GM12864 (cell line): ENCODE results near the gene GSE1.
"Not testable (repeated sequence)": the region's sequence is repeated elsewhere in the genome, so short reads cannot be mapped to it uniquely, and the experiment has no call there.

Experiments
- DNase-seq: peaks from one replicate; pipeline ENCODE4 v3.0.0-alpha.2; 2011; ENCODE audit warnings: low read depth
- H3K4me3 ChIP-seq: 2 replicates; pipeline ENCODE4 v1.5.1; 2011; ENCODE audit warnings: mild to moderate bottlenecking, low read depth, low read length, control low read depth
- TF ChIP-seq, protein P1 (sequence below): IDR thresholded peaks from 2 replicates; pipeline ENCODE4 v1.5.1; 2011; ENCODE audit warnings: low read depth, mild to moderate bottlenecking, moderate library complexity, low read length, control low read depth, inconsistent platforms; ENCODE audit errors: missing control alignments

Gene GSE1

DNA sequence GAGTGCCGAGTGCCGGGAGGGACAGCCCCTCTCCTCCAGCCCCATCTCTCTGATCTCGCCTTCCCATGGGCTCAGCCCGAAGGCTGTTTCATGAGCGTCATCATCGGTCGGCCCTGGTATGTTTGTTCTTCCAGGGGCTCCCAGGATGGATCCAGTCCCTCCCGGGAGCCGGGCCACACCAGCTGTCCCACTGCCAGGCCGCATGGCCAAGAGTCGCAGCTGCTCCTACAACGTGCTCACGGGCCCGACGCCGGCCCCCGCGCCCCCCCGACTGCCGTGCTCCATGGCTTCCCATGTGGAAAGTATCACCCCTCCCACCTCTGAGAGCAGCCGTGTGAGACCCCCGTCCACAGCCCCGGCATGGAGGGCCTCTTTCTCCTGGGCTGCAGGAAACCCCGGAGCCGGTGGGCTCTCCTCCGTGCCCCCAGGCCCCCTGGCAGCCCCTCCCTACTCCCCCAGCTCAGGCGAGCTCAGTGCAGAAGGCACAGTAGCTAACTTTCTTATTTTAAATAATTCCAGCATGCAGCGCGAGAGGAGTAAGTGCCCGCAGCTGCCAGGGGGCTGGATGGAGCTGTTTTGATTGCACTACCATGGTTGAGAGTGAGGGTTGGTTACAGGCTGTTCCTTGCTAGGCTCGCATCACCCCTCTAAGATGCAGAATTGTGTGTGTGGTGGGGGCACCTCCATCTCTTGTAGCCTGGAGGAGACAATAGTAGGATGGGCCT is 26.6 kb upstream of the GSE1 start:
- H3K4me3 ChIP-seq, result no peak overlapping the region
- no peak for DNase-seq
- TF ChIP-seq, protein P1, sequence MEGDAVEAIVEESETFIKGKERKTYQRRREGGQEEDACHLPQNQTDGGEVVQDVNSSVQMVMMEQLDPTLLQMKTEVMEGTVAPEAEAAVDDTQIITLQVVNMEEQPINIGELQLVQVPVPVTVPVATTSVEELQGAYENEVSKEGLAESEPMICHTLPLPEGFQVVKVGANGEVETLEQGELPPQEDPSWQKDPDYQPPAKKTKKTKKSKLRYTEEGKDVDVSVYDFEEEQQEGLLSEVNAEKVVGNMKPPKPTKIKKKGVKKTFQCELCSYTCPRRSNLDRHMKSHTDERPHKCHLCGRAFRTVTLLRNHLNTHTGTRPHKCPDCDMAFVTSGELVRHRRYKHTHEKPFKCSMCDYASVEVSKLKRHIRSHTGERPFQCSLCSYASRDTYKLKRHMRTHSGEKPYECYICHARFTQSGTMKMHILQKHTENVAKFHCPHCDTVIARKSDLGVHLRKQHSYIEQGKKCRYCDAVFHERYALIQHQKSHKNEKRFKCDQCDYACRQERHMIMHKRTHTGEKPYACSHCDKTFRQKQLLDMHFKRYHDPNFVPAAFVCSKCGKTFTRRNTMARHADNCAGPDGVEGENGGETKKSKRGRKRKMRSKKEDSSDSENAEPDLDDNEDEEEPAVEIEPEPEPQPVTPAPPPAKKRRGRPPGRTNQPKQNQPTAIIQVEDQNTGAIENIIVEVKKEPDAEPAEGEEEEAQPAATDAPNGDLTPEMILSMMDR, result no peak

DNA sequence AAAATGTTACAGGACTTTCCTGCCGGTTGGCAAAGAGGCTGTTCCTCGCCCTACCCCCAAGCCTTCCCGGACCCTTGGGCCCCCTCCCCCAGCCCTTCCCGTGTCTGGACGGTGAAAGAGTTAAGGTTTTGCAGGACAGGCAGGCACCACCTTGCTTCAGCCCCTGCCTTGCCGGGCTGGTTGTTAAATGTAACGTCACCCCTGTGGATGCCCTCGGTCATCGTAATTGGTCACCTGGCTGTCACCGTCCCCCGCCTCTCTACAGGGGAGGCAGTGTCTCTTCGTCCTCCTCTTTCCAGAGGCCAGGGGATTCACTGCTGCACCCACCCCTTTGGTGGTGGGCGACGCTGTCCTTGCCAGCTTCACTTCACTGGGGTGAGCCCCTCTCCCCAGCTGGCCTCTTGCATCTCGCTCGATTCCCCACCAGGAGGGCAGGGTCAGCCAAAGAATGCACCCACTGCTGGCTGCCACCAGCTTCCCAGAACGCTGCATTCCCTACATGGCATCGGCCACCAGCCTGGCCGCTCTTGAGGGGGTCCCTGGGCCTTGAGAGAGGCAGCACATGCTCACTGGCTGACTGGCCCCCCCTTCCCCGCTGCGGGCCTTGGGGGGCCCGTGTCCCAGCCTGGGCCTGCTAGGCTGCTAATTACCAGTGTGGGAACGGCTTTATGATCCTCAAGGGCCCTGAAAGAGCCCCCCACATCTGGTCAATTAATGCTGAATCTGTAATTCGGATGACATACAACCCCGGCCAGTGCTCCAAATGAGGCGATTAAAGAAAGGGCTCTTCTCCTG is 25.2 kb upstream of the GSE1 start:
- TF ChIP-seq, protein P1, result no peak
- DNase-seq, result no peak
- no peak overlapping the region for H3K4me3 ChIP-seq

DNA sequence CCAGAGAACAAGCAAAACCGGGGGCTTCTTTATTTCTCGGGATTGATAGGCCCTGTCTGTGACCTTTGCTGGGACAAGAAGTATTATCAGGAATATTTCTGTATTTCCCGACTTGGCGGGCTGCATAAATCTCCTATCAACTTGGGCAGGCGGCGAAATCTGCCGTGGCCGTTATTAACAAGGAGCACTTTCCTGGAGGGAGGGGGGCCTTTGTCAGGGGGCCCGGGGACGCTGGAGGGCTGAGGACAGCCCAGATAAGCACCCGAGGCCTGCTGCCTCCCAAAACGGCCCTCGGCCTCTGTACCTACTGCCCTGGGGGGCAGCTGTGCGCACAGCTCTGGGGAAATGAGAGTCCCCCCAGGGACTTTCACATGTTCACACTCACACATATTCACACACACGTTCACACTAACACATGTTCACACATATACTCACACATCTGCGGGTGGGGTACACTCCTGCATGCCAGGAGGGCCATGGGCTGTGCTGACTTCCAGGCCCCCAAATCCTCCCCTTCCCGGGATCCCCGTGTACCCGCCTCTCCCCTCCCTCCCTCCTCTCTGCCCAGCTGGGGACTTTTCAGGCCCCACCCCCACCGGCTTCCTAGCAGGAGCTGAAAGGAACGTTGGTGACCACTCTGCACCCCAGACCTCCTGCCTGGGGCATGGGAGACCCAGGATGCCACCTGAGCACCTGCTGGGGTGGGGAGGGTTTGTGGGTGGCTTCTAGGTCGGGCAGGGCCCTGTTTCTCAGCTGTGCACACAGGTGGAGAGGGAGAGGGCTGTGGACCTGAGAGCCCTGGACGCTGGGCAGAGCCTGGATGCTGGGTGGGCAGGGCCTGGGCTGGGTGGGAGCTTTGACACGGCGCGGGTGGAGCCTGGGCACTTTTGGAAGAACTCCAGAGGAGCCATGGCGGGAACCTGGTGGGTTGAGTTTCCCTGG is 24.3 kb upstream of the GSE1 start:
- H3K4me3 ChIP-seq, result no peak overlapping the region
- DNase-seq, result no peak
- TF ChIP-seq, protein P1, result no peak

DNA sequence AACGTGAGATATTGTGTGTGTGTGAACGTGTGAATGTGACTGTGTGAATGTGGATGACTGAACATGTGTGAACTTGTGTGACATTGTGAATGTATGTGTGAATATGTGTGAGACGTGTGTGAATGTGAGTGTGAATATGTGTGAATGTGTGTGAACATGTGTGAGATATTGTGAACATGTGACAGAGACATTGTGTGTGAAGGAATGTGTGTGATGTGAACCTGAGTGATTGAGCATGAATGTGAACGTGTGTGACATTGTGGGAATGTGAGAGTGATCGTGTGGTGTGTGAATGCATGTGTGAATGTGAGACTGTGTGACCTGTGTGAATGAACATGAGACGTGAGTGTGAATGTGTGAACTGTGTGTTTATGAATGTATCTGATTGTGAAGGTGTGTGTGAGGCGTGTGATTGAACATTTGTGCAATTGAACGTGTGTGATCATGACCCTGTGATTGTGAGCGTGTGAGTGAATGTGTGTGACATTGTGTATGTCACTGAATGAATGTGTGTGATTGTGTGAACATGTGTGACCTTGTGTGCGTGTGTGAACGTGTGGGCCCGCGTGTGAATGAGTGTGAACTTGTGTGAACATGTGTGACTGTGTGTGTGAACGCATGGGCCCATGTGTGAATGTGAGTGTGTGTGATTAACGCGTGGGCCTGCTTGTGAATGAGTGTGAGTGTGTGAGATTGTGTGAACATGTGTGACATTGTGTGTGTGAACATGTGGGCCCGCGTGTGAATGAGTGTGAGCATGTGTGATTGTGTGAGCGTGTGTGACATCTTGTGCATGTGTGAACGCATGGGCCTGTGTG is 23.2 kb upstream of the GSE1 start:
- no peak for DNase-seq
- no peak overlapping the region for H3K4me3 ChIP-seq
- TF ChIP-seq, protein P1, result no peak

DNA sequence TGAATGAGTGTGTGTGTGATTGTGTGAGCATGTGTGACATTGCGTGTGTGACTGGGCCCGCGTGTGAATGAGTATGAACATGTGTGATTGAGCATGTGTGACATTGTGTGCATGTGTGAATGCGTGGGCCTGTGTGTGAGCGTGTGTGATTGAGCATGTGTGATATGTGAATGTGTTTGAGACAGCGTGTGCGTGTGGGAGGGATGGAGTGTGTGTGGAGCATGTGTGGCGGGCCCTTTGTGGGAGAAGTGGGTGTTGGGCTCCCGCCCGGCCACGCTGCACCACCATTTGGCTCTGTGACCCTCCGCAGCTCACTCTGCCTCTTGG is 22.7 kb upstream of the GSE1 start:
- DNase-seq, result no peak
- TF ChIP-seq, protein P1, result no peak
- H3K4me3 ChIP-seq, result no peak overlapping the region

DNA sequence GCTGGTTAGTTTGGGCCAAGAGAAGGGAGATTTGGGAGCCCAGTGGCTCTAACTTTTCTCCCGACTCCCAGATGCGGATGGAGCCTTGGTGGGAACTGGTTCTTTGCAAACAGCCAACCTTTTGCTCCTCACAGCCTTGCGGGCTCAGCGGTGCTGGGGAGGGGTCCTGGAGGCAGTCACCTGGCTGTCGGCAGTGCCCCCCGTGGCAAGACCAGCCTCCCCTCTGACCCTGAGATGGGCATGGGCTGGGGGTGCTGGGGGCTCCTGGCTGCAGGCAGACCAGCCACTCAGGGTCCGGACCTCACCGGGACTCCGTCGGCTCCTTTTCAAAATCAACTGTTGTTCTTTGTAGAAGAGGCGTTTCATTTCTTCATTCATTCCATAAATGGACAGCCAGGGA is 21.7 kb upstream of the GSE1 start:
- no peak for DNase-seq
- TF ChIP-seq, protein P1, result no peak
- H3K4me3 ChIP-seq, result no peak overlapping the region

DNA sequence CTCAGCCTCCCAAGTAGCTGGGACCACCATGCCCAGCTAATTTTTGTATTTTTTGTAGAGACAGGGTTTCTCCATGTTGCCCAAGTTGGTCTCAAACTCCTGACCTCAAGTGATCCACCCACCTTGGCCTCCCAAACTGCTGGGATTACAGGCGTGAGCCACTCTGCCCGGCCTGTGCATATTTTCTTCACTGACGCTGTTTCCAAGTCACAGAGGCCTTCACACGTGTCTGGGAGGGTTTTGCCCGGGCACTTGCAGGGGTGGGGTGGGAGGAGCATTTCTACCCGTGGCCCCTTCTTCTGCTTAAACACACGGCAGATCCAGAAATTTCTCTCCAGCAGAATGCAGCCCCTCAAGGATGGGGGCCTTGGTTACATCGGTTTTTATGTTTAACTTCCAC is 20.8 kb upstream of the GSE1 start:
- DNase-seq, H3K4me3 ChIP-seq: not testable (repeated sequence)
